ENCODE measurements around the gene SMIM32.

Gene SMIM32

DNA sequence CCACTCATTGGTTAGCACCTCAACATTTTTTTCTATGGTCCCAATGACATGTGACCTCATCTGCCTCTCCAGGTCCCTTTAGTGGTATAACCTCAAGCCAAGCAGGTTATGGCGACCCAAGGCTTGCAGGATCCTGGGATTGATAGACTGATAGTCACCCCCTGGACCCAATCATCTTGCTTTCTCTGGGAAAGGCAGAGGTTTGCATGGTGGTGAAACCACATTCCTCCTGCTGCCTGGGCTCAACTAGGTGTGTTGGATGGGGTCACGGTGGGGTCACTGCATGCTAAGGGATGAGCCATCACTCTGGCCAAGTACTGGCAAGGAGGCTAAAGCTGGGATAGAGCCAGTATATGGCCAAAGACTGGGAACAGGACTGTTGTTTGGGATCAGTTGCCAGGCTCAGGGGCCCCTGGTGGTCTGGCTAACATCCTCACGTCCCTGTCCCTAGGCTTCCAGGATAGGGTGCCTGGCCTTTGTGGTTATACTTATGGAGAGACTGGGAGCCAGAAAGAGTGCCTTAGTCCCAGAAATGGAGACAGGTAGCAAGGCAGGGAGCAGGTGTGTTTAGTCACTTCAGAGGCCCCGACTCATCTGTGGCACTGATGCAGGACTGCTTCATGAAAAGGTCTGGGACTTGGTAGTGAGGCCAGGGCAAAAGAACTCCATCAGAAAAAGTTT is 4.6 kb upstream of the SMIM32 start:
- TF ChIP-seq FOXP2 (optimal IDR thresholded peaks at IDR 0.05; ENCODE audit: borderline replicate concordance, extremely low read depth, extremely low read length, insufficient read depth) (no peak), TAF1 (IDR thresholded peaks at IDR 0.05; ENCODE audit: borderline replicate concordance, insufficient read depth, low read length) (no peak), SIN3A (IDR thresholded peaks at IDR 0.05; ENCODE audit: borderline replicate concordance, insufficient read depth, low read length) (no peak), POLR2AphosphoS5 (IDR thresholded peaks at IDR 0.05; ENCODE audit: low read depth, low read length) (no peak)
- TF ChIP-seq, protein P1, sequence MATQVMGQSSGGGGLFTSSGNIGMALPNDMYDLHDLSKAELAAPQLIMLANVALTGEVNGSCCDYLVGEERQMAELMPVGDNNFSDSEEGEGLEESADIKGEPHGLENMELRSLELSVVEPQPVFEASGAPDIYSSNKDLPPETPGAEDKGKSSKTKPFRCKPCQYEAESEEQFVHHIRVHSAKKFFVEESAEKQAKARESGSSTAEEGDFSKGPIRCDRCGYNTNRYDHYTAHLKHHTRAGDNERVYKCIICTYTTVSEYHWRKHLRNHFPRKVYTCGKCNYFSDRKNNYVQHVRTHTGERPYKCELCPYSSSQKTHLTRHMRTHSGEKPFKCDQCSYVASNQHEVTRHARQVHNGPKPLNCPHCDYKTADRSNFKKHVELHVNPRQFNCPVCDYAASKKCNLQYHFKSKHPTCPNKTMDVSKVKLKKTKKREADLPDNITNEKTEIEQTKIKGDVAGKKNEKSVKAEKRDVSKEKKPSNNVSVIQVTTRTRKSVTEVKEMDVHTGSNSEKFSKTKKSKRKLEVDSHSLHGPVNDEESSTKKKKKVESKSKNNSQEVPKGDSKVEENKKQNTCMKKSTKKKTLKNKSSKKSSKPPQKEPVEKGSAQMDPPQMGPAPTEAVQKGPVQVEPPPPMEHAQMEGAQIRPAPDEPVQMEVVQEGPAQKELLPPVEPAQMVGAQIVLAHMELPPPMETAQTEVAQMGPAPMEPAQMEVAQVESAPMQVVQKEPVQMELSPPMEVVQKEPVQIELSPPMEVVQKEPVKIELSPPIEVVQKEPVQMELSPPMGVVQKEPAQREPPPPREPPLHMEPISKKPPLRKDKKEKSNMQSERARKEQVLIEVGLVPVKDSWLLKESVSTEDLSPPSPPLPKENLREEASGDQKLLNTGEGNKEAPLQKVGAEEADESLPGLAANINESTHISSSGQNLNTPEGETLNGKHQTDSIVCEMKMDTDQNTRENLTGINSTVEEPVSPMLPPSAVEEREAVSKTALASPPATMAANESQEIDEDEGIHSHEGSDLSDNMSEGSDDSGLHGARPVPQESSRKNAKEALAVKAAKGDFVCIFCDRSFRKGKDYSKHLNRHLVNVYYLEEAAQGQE (IDR thresholded peaks at IDR 0.05; ENCODE audit: insufficient read depth in 1 of 2, low read depth in 2 of 2, low read length in 2 of 2), result no peak

DNA sequence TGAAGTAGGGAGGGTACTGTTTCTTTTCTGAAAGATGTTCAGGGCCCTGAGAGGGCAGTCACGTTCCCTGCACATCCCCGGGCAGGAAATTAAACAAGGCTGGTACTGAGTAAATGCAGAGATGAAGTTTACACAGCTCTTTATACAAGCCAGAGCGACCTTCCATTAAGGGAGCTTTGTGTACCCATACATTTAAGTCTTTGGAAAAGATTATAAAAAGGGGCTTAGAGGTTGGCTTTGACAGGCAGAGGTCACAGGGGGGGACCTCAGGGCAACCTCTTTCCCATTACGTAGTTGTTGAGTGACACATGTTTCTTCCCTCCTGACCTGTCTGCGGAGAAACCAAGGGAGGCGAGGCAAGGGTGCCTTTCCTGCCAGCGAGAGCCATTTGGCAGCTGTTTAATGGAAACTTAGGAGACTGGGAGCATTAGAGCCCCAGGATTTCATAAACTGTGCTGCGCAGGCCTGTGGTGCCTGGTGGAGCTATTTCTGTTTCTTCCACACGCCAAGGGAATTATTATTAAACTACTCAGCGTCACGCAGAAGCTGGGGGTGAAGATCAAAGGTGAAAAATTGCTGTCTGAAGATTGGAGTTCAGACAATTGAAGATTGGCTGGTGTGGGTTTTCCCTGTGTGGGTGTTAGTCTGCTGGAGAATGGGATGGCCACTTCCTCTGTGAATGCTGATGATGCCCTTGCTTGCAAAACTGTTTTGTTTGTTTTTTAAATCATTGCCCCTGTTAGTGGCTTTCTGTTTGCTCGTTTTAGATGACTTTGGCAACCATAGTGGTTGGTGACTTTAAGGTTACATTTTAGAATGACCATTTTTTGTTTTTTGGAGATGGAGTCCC is 3.2 kb upstream of the SMIM32 start:
- no peak for TF ChIP-seq POLR2AphosphoS5 (IDR thresholded peaks at IDR 0.05; ENCODE audit: low read depth, low read length)
- TF ChIP-seq SIN3A (IDR thresholded peaks at IDR 0.05; ENCODE audit: borderline replicate concordance, insufficient read depth, low read length), result no peak
- no peak for TF ChIP-seq TAF1 (IDR thresholded peaks at IDR 0.05; ENCODE audit: borderline replicate concordance, insufficient read depth, low read length)
- TF ChIP-seq FOXP2 (optimal IDR thresholded peaks at IDR 0.05; ENCODE audit: borderline replicate concordance, extremely low read depth, extremely low read length, insufficient read depth), result no peak
- TF ChIP-seq, protein P1 (IDR thresholded peaks at IDR 0.05; ENCODE audit: insufficient read depth in 1 of 2, low read depth in 2 of 2, low read length in 2 of 2), result no peak

GRCh38 chr5:136194576-136194975 is 1.6 kb upstream of the SMIM32 start:
- TF ChIP-seq TAF1 (IDR thresholded peaks at IDR 0.05; ENCODE audit: borderline replicate concordance, insufficient read depth, low read length), result no peak
- TF ChIP-seq, protein P1 (IDR thresholded peaks at IDR 0.05; ENCODE audit: insufficient read depth in 1 of 2, low read depth in 2 of 2, low read length in 2 of 2), result no peak
- no peak for TF ChIP-seq POLR2AphosphoS5 (IDR thresholded peaks at IDR 0.05; ENCODE audit: low read depth, low read length)
- no peak for TF ChIP-seq SIN3A (IDR thresholded peaks at IDR 0.05; ENCODE audit: borderline replicate concordance, insufficient read depth, low read length)
- no peak for TF ChIP-seq FOXP2 (optimal IDR thresholded peaks at IDR 0.05; ENCODE audit: borderline replicate concordance, extremely low read depth, extremely low read length, insufficient read depth)

DNA sequence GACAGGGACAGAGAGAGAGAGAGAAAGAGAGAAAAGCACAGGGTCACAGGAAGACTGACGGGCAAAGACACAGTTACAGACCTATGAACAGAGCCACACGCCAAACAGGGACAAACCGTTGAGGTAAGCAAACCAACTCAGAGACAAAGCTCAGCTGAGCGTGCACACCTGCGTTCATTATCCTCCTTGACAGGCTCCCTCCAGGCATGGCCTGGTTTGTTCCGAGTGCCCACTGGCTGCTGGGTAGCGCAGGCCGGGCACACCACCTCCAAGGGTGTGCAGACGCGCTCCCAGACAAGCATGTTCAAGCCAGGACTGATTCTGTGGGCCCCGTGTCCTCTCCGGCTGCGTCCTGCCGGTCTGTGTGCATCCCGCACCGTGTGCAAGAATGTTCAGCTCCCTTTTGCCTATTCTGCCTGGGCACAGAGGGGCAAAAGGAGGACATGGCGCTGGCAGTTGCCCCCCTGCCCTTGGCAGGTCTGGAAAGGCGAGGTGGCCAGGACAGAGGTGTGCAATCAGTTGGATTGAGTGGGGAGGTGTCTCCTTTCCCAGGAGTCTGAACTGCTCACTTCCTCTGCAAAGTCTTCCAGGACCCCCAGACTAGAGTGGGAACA is 467 bp upstream of the SMIM32 start:
- no peak for TF ChIP-seq SIN3A (IDR thresholded peaks at IDR 0.05; ENCODE audit: borderline replicate concordance, insufficient read depth, low read length)
- TF ChIP-seq, protein P1 (IDR thresholded peaks at IDR 0.05; ENCODE audit: insufficient read depth in 1 of 2, low read depth in 2 of 2, low read length in 2 of 2), result no peak
- TF ChIP-seq FOXP2 (optimal IDR thresholded peaks at IDR 0.05; ENCODE audit: borderline replicate concordance, extremely low read depth, extremely low read length, insufficient read depth), result no peak
- TF ChIP-seq POLR2AphosphoS5 (IDR thresholded peaks at IDR 0.05; ENCODE audit: low read depth, low read length), result no peak
- TF ChIP-seq TAF1 (IDR thresholded peaks at IDR 0.05; ENCODE audit: borderline replicate concordance, insufficient read depth, low read length), result no peak

All from PFSK-1 (cell line).